HCT116 (cell line): ENCODE results near the gene RPL11. TPM values are rescaled to one million over a fixed set of nuclear protein-coding genes. Genes with fewer than 3 reads are reported as not detected.

ENCODE experiments used
- ATAC-seq: fragments of 200-7000 bp; cut with Tn5 transposase; 2 replicates; pipeline ENCODE4 v1.9.1; 2020; ENCODE audit warnings: mild to moderate bottlenecking, moderate library complexity
- BruUV-seq: library from RNA; stranded (reverse); fragments of 400-500 nt; replicated peaks from 2 replicates; lab custom pipeline; 2021; lab: Mats Ljungman, UMichigan
- CTCF ChIA-PET: fragments of 300-600 bp; sonication (Branson Sonifier 250); formaldehyde crosslinking; loops from one replicate; lab custom pipeline; 2021; ENCODE audit warnings: antibody characterized with exemption; lab: Charles Lee
- POLR2A ChIA-PET: fragments of 300-600, 350-600 bp; sonication (Branson Sonifier 250); formaldehyde crosslinking; loops from one replicate; lab custom pipeline; 2021; ENCODE audit warnings: antibody characterized with exemption; lab: Charles Lee
- RAD21 ChIA-PET, 2 experiments: fragments of 300-600 bp; sonication (Branson Sonifier 250); formaldehyde crosslinking; loops; one replicate each; lab custom pipeline; 2023; ENCODE audit warnings: low total read pairs in 2 of 2; ENCODE audit not compliant: uncharacterized antibody in 2 of 2, unreplicated experiment in 2 of 2, low non-redundant PET in 1 of 2; lab: Charles Lee
- DNase-seq: peaks from one replicate; pipeline ENCODE4 v3.0.0-alpha.2; 2010; ENCODE audit warnings: low read depth, low spot score
- H2AFZ ChIP-seq: fragments of 200-600 bp; shearing (Covaris generic), sonication (generic); 2 replicates; pipeline ENCODE4 v1.6.1; 2017; ENCODE audit warnings: low read depth, mixed run types, mixed read lengths, antibody characterized with exemption, low read length; ENCODE audit not compliant: poor library complexity, severe bottlenecking
- H3K27ac ChIP-seq: 2 replicates; pipeline ENCODE4 v1.5.1; 2012; ENCODE audit warnings: low read depth, low read length
- H3K27me3 ChIP-seq: fragments of 200-600 bp; sonication (generic); 2 replicates; pipeline ENCODE4 v1.6.1; 2016; ENCODE audit warnings: mixed run types, low read length, mixed read lengths; ENCODE audit not compliant: insufficient read depth
- H3K36me3 ChIP-seq, 2 experiments: fragments of 200-500 bp in 1 of 2; fragments of 200-600 bp in 1 of 2; sonication (Bioruptor generic) in 1 of 2; sonication (generic) in 1 of 2; 2 replicates each; pipeline versions ENCODE4 v1.5.1 to v1.6.1; 2014 to 2016; ENCODE audit warnings: low read length in 2 of 2, inconsistent platforms in 1 of 2, mixed read lengths in 1 of 2, mixed run types in 1 of 2; ENCODE audit not compliant: insufficient read depth in 2 of 2, control insufficient read depth in 1 of 2
- H3K4me1 ChIP-seq, 2 experiments: fragments of 200-600 bp in 1 of 2; sonication (generic) in 1 of 2; 2 replicates each; pipeline versions ENCODE4 v1.5.1 to v1.6.1; 2012 to 2017; ENCODE audit warnings: low read length in 2 of 2, inconsistent platforms in 1 of 2, mild to moderate bottlenecking in 1 of 2, mixed read lengths in 1 of 2, mixed run types in 1 of 2, moderate library complexity in 1 of 2; ENCODE audit not compliant: insufficient read depth in 2 of 2, control insufficient read depth in 1 of 2
- H3K4me2 ChIP-seq: fragments of 200-600 bp; sonication (generic); 2 replicates; pipeline ENCODE4 v1.6.1; 2017; ENCODE audit warnings: mixed run types, low read length, mixed read lengths
- H3K4me3 ChIP-seq, 2 experiments: fragments of 200-600 bp in 1 of 2; sonication (generic) in 1 of 2; replicated peaks in 1 of 2; 2 replicates each; pipeline ENCODE4 v1.5.1; 2011 to 2016; ENCODE audit warnings: low read length in 2 of 2, control low read depth in 1 of 2, low read depth in 1 of 2, mild to moderate bottlenecking in 1 of 2, mixed read lengths in 1 of 2, mixed run types in 1 of 2
- H3K79me2 ChIP-seq: fragments of 200-600 bp; sonication (generic); 2 replicates; pipeline ENCODE4 v1.6.1; 2017; ENCODE audit warnings: mild to moderate bottlenecking, mixed run types, low read length, moderate library complexity, mixed read lengths; ENCODE audit not compliant: insufficient read depth
- H3K9ac ChIP-seq: fragments of 200-600 bp; sonication (generic); 2 replicates; pipeline ENCODE4 v1.6.1; 2016; ENCODE audit warnings: low read length, mixed read lengths
- H3K9me2 ChIP-seq: fragments of 200-600 bp; sonication (generic), shearing (Covaris generic); 2 replicates; pipeline ENCODE4 v1.6.1; 2017; ENCODE audit warnings: mixed run types, mild to moderate bottlenecking, moderate library complexity; ENCODE audit not compliant: insufficient read depth
- H3K9me3 ChIP-seq, 2 experiments: fragments of 200-500 bp in 1 of 2; fragments of 200-600 bp in 1 of 2; sonication (Bioruptor generic) in 1 of 2; sonication (generic) in 1 of 2; 2 replicates each; pipeline ENCODE4 v1.6.1; 2014 to 2017; ENCODE audit warnings: low read length in 2 of 2, mixed read lengths in 2 of 2, inconsistent platforms in 1 of 2, low read depth in 1 of 2, mild to moderate bottlenecking in 1 of 2, mixed run types in 1 of 2, moderate library complexity in 1 of 2; ENCODE audit not compliant: control insufficient read depth in 1 of 2, insufficient read depth in 1 of 2
- H4K20me1 ChIP-seq: fragments of 200-600 bp; sonication (generic), shearing (Covaris generic); 2 replicates; pipeline ENCODE4 v1.6.1; 2017; ENCODE audit warnings: mixed run types, mild to moderate bottlenecking, moderate library complexity; ENCODE audit not compliant: insufficient read depth
- EGR1 ChIP-seq: IDR thresholded peaks from 2 replicates; pipeline ENCODE4 v1.6.1; 2012; ENCODE audit warnings: low read depth
- ELF1 ChIP-seq: IDR thresholded peaks from 2 replicates; pipeline ENCODE4 v1.6.1; 2012; ENCODE audit warnings: low read depth, borderline replicate concordance
- EZH2 ChIP-seq: fragments of 200-600 bp; sonication (generic); IDR thresholded peaks from 2 replicates; pipeline ENCODE4 v1.6.1; 2017; ENCODE audit warnings: antibody characterized with exemption, mixed run types
- EZH2phosphoT487 ChIP-seq: fragments of 200-600 bp; IDR thresholded peaks from 2 replicates; pipeline ENCODE4 v1.6.1; 2018; ENCODE audit warnings: antibody characterized with exemption, borderline replicate concordance
- FOSL1 ChIP-seq: IDR thresholded peaks from 2 replicates; pipeline ENCODE4 v1.6.1; 2012; ENCODE audit warnings: low read depth
- JUND ChIP-seq: IDR thresholded peaks from 2 replicates; pipeline ENCODE4 v1.6.1; 2012
- POLR2A ChIP-seq: IDR thresholded peaks from 2 replicates; pipeline ENCODE4 v1.7.0; 2011; ENCODE audit warnings: borderline replicate concordance; ENCODE audit not compliant: insufficient read depth, insufficient read length; ENCODE audit errors: extremely low read depth
- POLR2AphosphoS5 ChIP-seq: IDR thresholded peaks from 2 replicates; pipeline ENCODE4 v1.6.1; 2011; ENCODE audit warnings: mild to moderate bottlenecking, low read depth, low read length, moderate library complexity
- RAD21 ChIP-seq: IDR thresholded peaks from 2 replicates; pipeline ENCODE4 v1.6.1; 2012; ENCODE audit warnings: low read depth, mild to moderate bottlenecking
- SP1 ChIP-seq: IDR thresholded peaks from 2 replicates; pipeline ENCODE4 v1.6.1; 2012; ENCODE audit warnings: low read depth
- ZNF274 ChIP-seq: fragments of 200-500 bp; sonication (Bioruptor generic); IDR thresholded peaks from 2 replicates; pipeline ENCODE4 v1.6.1; 2014; ENCODE audit warnings: mild to moderate bottlenecking, low read depth, low read length, inconsistent platforms
- intact Hi-C: fragments of 100-400 bp; cut with micrococcal nuclease; formaldehyde crosslinking; loops from 2 replicates; pipeline ENCODE4 v1.10.0; 2022
- total RNA-seq: library from RNA; stranded (reverse); gene quantifications from one replicate; pipeline ENCODE4 v1.2.1, GENCODE V29; 2021; ENCODE audit not compliant: unreplicated experiment
- TF ChIP-seq, protein P1 (sequence below): IDR thresholded peaks from 2 replicates; pipeline ENCODE4 v1.6.1; 2012; ENCODE audit warnings: low read depth
- TF ChIP-seq, protein P2 (sequence below), 3 experiments: fragments of 200-600 bp in 1 of 3; sonication (generic) in 1 of 3; IDR thresholded peaks in 2 of 3; conservative IDR thresholded peaks in 1 of 3; 2 replicates each; pipeline ENCODE4 v1.5.1; 2012 to 2017; ENCODE audit warnings: low read depth in 2 of 3, low read length in 2 of 3, antibody characterized with exemption in 1 of 3, borderline replicate concordance in 1 of 3, control low read depth in 1 of 3, mild to moderate bottlenecking in 1 of 3, mixed read lengths in 1 of 3, mixed run types in 1 of 3, moderate library complexity in 1 of 3; ENCODE audit not compliant: insufficient read depth in 1 of 3
- TF ChIP-seq, protein P3 (sequence below): IDR thresholded peaks from 2 replicates; pipeline ENCODE4 v1.6.1; 2012

Gene RPL11
- total RNA-seq, 1 experiment from 2014 or later, result 1,262 TPM

DNA sequence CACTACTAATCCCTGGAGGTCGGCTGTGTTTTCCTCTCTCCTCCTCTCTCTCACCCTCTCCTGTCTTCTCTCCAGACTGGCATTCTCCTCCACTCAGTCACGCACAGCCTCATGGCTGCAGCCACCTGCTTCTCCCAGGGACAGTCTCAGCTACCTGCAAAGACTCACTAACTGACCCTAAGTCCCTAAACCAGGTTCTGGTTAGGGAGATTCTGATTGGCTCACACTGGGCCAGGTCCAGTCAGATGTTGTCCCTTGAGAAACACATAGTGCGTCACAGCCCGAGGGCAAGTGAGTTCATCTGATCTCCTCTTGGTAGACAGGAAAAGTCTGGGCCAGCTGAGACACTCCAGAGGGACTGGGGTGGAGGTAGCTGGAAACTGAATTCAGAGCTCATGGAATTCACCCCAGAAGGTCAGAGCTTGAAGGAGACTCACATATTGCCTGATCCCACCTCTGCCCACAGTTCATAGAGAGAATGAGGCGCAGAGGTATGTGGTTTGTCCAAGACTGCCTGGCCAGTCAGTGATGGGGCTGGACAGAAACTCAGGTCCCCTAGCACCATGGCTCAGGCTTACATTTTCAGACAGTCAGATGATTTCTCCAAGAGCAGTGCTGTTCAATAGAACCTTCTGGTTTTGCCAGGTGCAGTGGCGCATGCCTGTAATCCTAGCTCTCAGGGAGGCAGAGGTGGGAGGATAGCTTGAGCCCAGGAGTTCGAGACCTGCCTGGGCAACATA is 40.4 kb upstream of the RPL11 start:
- Histone ChIP-seq H3K27ac (no peak overlapping the region), H3K27me3 (peaks cover 3% of the 10 kb centered on the region; the same call in 1 of the 2 replicates), H2AFZ (no peak overlapping the region), H3K9me2 (no peaks in the 10 kb centered on the region), H3K4me2 (no peak overlapping the region), H3K4me1 (no peaks in the 10 kb centered on the region), H3K9ac (no peak overlapping the region), H3K4me3 (no peak overlapping the region), H3K36me3 (no peaks in the 10 kb centered on the region), H3K9me3 (no peaks in the 10 kb centered on the region)
- intact Hi-C loops, result no loop called here
- RAD21 ChIA-PET, result no interaction called here
- POLR2A ChIA-PET, result no interaction called here
- CTCF ChIA-PET, result interaction anchor here (0.6 to 2.3 kb wide), 3 partner anchors 14 to 674 kb away, joined by 3 to 7 read pairs (median 3); no protein-coding TSS in a partner anchor
- ATAC-seq, result peak; percentile 40
- no peak for DNase-seq
- TF ChIP-seq, protein P1, sequence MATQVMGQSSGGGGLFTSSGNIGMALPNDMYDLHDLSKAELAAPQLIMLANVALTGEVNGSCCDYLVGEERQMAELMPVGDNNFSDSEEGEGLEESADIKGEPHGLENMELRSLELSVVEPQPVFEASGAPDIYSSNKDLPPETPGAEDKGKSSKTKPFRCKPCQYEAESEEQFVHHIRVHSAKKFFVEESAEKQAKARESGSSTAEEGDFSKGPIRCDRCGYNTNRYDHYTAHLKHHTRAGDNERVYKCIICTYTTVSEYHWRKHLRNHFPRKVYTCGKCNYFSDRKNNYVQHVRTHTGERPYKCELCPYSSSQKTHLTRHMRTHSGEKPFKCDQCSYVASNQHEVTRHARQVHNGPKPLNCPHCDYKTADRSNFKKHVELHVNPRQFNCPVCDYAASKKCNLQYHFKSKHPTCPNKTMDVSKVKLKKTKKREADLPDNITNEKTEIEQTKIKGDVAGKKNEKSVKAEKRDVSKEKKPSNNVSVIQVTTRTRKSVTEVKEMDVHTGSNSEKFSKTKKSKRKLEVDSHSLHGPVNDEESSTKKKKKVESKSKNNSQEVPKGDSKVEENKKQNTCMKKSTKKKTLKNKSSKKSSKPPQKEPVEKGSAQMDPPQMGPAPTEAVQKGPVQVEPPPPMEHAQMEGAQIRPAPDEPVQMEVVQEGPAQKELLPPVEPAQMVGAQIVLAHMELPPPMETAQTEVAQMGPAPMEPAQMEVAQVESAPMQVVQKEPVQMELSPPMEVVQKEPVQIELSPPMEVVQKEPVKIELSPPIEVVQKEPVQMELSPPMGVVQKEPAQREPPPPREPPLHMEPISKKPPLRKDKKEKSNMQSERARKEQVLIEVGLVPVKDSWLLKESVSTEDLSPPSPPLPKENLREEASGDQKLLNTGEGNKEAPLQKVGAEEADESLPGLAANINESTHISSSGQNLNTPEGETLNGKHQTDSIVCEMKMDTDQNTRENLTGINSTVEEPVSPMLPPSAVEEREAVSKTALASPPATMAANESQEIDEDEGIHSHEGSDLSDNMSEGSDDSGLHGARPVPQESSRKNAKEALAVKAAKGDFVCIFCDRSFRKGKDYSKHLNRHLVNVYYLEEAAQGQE, result no peak
- TF ChIP-seq EGR1 (no peak), JUND (no peak), ELF1 (no peak), ZNF274 (no peak), FOSL1 (no peak), POLR2A (no peak), EZH2phosphoT487 (no peak), EZH2 (no peak), SP1 (no peak), RAD21 (no peak), POLR2AphosphoS5 (no peak)
- TF ChIP-seq, protein P2, sequence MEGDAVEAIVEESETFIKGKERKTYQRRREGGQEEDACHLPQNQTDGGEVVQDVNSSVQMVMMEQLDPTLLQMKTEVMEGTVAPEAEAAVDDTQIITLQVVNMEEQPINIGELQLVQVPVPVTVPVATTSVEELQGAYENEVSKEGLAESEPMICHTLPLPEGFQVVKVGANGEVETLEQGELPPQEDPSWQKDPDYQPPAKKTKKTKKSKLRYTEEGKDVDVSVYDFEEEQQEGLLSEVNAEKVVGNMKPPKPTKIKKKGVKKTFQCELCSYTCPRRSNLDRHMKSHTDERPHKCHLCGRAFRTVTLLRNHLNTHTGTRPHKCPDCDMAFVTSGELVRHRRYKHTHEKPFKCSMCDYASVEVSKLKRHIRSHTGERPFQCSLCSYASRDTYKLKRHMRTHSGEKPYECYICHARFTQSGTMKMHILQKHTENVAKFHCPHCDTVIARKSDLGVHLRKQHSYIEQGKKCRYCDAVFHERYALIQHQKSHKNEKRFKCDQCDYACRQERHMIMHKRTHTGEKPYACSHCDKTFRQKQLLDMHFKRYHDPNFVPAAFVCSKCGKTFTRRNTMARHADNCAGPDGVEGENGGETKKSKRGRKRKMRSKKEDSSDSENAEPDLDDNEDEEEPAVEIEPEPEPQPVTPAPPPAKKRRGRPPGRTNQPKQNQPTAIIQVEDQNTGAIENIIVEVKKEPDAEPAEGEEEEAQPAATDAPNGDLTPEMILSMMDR (IDR thresholded peaks at IDR 0.05 in 2 of 3, conservative IDR thresholded peaks at IDR 0.05 in 1 of 3; ENCODE audit: borderline replicate concordance in 1 of 3, insufficient read depth in 1 of 3, low read depth in 2 of 3, low read length in 2 of 3), result no peak
- TF ChIP-seq, protein P3, sequence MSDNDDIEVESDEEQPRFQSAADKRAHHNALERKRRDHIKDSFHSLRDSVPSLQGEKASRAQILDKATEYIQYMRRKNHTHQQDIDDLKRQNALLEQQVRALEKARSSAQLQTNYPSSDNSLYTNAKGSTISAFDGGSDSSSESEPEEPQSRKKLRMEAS, result no peak
- TF ChIP-seq, all 23 proteins: peak for 0
- no peaks in the 10 kb centered on the region for H3K79me2 ChIP-seq
- no TSS peak for BruUV-seq
- H4K20me1 ChIP-seq, result no peaks in the 10 kb centered on the region
